T-cell (primary cell): ENCODE data around the gene FAM240A. TPM values are rescaled to one million over a fixed set of nuclear protein-coding genes. Genes with fewer than 3 reads are reported as not detected.

Source experiments
- ATAC-seq, 4 experiments: fragments of 200-7000 bp in 3 of 4; fragments of 150-1000 bp in 1 of 4; cut with Tn5 transposase; replicated peaks in 1 of 4; 1 replicate in 3 of 4; 2 replicates in 1 of 4; pipeline ENCODE4 v1.10.0; 2021; ENCODE audit warnings: moderate library complexity in 3 of 4, mild to moderate bottlenecking in 2 of 4, moderate number of reproducible peaks in 1 of 4
- CTCF ChIA-PET, 2 donors: fragments of 300-600 bp; sonication (Branson Sonifier 250); formaldehyde crosslinking; loops; one replicate each; lab custom pipeline; 2022; ENCODE audit warnings: antibody characterized with exemption in 2 of 2; lab: Charles Lee
- POLR2A ChIA-PET, 2 donors: fragments of 300-600 bp; sonication (Branson Sonifier 250); formaldehyde crosslinking; loops; one replicate each; lab custom pipeline; 2022; ENCODE audit warnings: antibody characterized with exemption in 2 of 2; lab: Charles Lee
- DNase-seq, 35 experiments: peaks; one replicate each; pipeline versions ENCODE4 v3.0.0 to v3.0.0-alpha.2; 2013 to 2023
- H3K27ac ChIP-seq: one replicate; pipeline ENCODE4 v1.5.1; 2013; ENCODE audit warnings: low read length
- H3K27me3 ChIP-seq, 2 experiments: replicated peaks in 1 of 2; 1 replicate in 1 of 2; 2 replicates in 1 of 2; pipeline versions ENCODE4 v1.6.1 to v1.7.0; 2013; ENCODE audit warnings: low read length in 1 of 2, mixed read lengths in 1 of 2; ENCODE audit not compliant: control insufficient read depth in 2 of 2, insufficient read depth in 2 of 2; ENCODE audit errors: extremely low read depth in 1 of 2
- H3K36me3 ChIP-seq, 2 donors: 1 replicate in 1 of 2; 2 replicates in 1 of 2; pipeline versions ENCODE4 v1.6.1 to v1.7.0; 2013; ENCODE audit warnings: low read length in 1 of 2; ENCODE audit not compliant: control insufficient read depth in 2 of 2, insufficient read depth in 1 of 2; ENCODE audit errors: extremely low read depth in 1 of 2
- H3K4me1 ChIP-seq, 2 experiments: 1 replicate in 1 of 2; 2 replicates in 1 of 2; pipeline versions ENCODE4 v1.6.1 to v1.7.0; 2013; ENCODE audit warnings: low read length in 2 of 2, mixed read lengths in 1 of 2; ENCODE audit not compliant: insufficient read depth in 2 of 2, control insufficient read depth in 1 of 2; ENCODE audit errors: extremely low read depth in 1 of 2
- H3K4me3 ChIP-seq, 2 donors: 1 replicate in 1 of 2; 2 replicates in 1 of 2; pipeline versions ENCODE4 v1.5.1 to v1.7.0; 2013; ENCODE audit warnings: mild to moderate bottlenecking in 2 of 2, low read length in 1 of 2, moderate library complexity in 1 of 2; ENCODE audit not compliant: control insufficient read depth in 1 of 2; ENCODE audit errors: extremely low read depth in 1 of 2
- H3K9me3 ChIP-seq: 2 replicates; pipeline ENCODE4 v1.7.0; 2013
- H3K27ac Mint-ChIP-seq, 2 donors: one replicate each; pipeline ENCODE4 v1.8.0; 2020 to 2021; ENCODE audit warnings: mild to moderate bottlenecking in 2 of 2, mixed read lengths in 2 of 2
- H3K27me3 Mint-ChIP-seq, 2 donors: one replicate each; pipeline ENCODE4 v1.8.0; 2021 to 2022; ENCODE audit warnings: mixed read lengths in 2 of 2
- H3K36me3 Mint-ChIP-seq: one replicate; pipeline ENCODE4 v1.8.0; 2021; ENCODE audit warnings: mixed read lengths
- H3K4me1 Mint-ChIP-seq, 3 donors: one replicate each; pipeline ENCODE4 v1.8.0; 2020 to 2022; ENCODE audit warnings: mixed read lengths in 3 of 3, mild to moderate bottlenecking in 1 of 3
- H3K4me3 Mint-ChIP-seq, 3 donors: one replicate each; pipeline ENCODE4 v1.8.0; 2020 to 2022; ENCODE audit warnings: mild to moderate bottlenecking in 3 of 3, mixed read lengths in 3 of 3, moderate library complexity in 3 of 3
- H3K9me3 Mint-ChIP-seq, 3 donors: one replicate each; pipeline ENCODE4 v1.8.0; 2020 to 2022; ENCODE audit warnings: mixed read lengths in 3 of 3
- WGBS: methylation state at CpG from one replicate; pipeline ENCODE4 v1.1.5; 2013; ENCODE audit warnings: missing lambda C conversion rate; ENCODE audit not compliant: insufficient coverage; 5-methylcytosine and 5-hydroxymethylcytosine counted together
- total RNA-seq, 35 experiments: library from RNA in 6 of 35; stranded (reverse) in 6 of 35; fragments of 120-200 nt in 1 of 35; gene quantifications; one replicate each; pipeline versions ENCODE4 v1.2.1 to v1.2.4 and lab custom pipeline; 2013 to 2026

The FAM240A gene
- total RNA-seq, 5 donors from 2014 or later (not counting 1 experiment from before 2014, with no cell fraction given) = not detected

DNA sequence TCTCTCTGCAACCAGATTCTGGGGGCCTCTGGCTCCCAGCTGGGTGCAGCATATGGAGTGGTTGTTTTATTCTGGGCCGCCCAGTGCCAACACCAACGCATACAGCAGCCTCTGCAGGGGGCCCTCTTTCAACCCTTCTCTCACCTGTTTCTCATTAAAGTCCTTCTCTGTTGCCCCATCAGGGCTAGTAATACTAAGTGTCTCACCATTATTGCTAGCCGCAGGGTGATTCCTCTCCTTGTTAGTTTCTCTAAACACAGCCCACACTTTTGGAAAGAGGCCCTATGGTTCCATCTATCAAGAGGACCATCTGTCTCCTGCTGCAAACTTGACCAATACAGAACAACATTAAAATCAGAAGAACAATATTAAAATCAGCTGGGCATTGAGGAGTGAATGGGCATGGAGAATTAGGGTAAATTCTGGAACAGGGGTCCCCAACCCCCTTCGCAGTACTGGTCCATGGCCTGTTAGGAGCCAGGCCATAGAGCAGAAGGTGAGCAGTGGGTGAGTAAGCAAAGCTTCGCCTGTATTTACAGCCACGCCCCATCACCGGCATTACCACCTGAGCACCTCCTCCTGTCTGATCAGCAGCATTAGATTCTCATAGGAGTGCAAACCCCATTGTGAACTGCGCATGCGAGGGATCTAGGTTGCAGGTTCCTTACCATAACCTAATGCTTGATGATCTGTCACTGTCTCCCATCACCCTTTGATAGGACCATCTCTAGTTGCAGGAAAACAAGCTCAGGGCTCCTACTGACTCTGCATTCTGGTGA is 44.6 kb downstream of the FAM240A start:
- no peaks in the 10 kb centered on the region for H3K4me1 Mint-ChIP-seq
- no peak overlapping the region for H3K4me3 ChIP-seq
- H3K36me3 Mint-ChIP-seq = no peaks in the 10 kb centered on the region
- POLR2A ChIA-PET = interaction anchor here in 1 of 2 donors (0.6 kb wide), 1 partner anchor 28 kb away, joined by 3 read pairs; no protein-coding TSS in a partner anchor
- no peak overlapping the region for H3K4me3 Mint-ChIP-seq
- H3K27me3 Mint-ChIP-seq = peaks cover 9 to 14% of the 10 kb centered on the region in 2 donors
- no peaks in the 10 kb centered on the region for H3K36me3 ChIP-seq
- WGBS = 97% methylated on average over 5 of the region's 9 CpGs
- H3K4me1 ChIP-seq = no peaks in the 10 kb centered on the region
- H3K9me3 ChIP-seq = no peaks in the 10 kb centered on the region
- ATAC-seq (no peak), DNase-seq (no peak)
- no peak overlapping the region for H3K27ac Mint-ChIP-seq
- H3K27ac ChIP-seq = no peak overlapping the region
- H3K9me3 Mint-ChIP-seq = peaks cover 4 to 6% (median 4%) of the 10 kb centered on the region in 3 donors
- CTCF ChIA-PET = no interaction called here
- peaks cover 0 to 12% of the 10 kb centered on the region in 2 experiments for H3K27me3 ChIP-seq

DNA sequence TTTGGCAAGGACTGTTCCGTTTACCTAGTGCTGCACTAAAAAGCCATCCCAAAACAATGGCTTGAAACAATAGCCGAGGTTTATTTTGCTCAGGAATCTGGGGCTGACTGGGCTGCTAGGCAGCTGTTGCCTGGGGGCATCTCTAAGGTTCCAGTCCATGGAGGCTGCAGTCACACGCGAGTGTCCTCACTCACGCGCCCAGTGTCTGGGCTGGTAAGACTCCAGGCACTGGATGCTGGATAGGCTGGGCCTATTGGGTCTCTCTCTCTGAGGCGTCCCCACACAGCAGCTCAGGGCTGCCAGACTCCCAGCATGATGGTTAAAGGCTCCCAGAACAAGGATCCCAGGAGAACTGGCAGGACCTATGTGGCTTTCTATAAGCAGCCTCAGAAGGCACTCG is 47.0 kb downstream of the FAM240A start:
- CTCF ChIA-PET = no interaction called here
- H3K27ac Mint-ChIP-seq = no peak overlapping the region
- POLR2A ChIA-PET = no interaction called here
- no peak overlapping the region for H3K27ac ChIP-seq
- no peaks in the 10 kb centered on the region for H3K9me3 ChIP-seq
- no peaks in the 10 kb centered on the region for H3K36me3 Mint-ChIP-seq
- WGBS = 93% methylated on average over 8 of the region's 8 CpGs
- H3K4me1 ChIP-seq = no peaks in the 10 kb centered on the region
- no peak overlapping the region for H3K4me3 Mint-ChIP-seq
- ATAC-seq (no peak), DNase-seq (no peak)
- peaks cover 0 to 7% (median 0%) of the 10 kb centered on the region in 3 donors for H3K4me1 Mint-ChIP-seq
- H3K27me3 ChIP-seq = peaks cover 0 to 21% of the 10 kb centered on the region in 2 experiments
- H3K9me3 Mint-ChIP-seq = no peaks in the 10 kb centered on the region
- H3K27me3 Mint-ChIP-seq = peaks cover 1 to 8% of the 10 kb centered on the region in 2 donors
- H3K36me3 ChIP-seq = no peaks in the 10 kb centered on the region
- H3K4me3 ChIP-seq = no peak overlapping the region

DNA sequence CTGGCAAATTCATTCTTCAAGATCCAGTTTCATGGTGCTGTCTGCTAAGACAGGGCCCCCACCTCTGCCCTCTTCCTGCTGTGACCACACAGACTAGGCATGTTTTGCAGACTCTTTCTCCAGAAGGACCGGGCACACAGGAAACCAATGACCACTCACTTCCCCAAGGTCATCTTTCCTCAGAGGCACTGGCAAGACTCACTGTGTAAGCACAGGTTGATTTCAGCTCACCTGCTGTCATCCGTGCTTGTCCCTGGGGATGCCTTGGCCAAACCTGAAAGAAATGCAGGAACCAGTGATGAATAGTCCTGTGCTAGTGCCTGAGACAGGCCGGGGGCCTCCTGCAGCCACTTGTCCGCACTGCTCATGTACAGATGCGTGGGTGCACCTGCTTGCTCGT is 47.7 kb downstream of the FAM240A start:
- ChIA-PET CTCF (no interaction called here), POLR2A (no interaction called here)
- Histone ChIP-seq H3K9me3 (no peaks in the 10 kb centered on the region), H3K4me1 (no peaks in the 10 kb centered on the region), H3K36me3 (no peaks in the 10 kb centered on the region), H3K4me3 (no peak overlapping the region), H3K27ac (no peak overlapping the region), H3K27me3 (peaks cover 0 to 21% of the 10 kb centered on the region in 2 experiments)
- no peak for DNase-seq
- Mint-ChIP-seq H3K27ac (no peak overlapping the region), H3K4me3 (no peak overlapping the region), H3K27me3 (peaks cover 1 to 7% of the 10 kb centered on the region in 2 donors), H3K36me3 (no peaks in the 10 kb centered on the region), H3K9me3 (no peaks in the 10 kb centered on the region), H3K4me1 (peaks cover 0 to 7% (median 0%) of the 10 kb centered on the region in 3 donors)
- ATAC-seq = no peak
- WGBS = 63% methylated on average over 4 of the region's 6 CpGs

DNA sequence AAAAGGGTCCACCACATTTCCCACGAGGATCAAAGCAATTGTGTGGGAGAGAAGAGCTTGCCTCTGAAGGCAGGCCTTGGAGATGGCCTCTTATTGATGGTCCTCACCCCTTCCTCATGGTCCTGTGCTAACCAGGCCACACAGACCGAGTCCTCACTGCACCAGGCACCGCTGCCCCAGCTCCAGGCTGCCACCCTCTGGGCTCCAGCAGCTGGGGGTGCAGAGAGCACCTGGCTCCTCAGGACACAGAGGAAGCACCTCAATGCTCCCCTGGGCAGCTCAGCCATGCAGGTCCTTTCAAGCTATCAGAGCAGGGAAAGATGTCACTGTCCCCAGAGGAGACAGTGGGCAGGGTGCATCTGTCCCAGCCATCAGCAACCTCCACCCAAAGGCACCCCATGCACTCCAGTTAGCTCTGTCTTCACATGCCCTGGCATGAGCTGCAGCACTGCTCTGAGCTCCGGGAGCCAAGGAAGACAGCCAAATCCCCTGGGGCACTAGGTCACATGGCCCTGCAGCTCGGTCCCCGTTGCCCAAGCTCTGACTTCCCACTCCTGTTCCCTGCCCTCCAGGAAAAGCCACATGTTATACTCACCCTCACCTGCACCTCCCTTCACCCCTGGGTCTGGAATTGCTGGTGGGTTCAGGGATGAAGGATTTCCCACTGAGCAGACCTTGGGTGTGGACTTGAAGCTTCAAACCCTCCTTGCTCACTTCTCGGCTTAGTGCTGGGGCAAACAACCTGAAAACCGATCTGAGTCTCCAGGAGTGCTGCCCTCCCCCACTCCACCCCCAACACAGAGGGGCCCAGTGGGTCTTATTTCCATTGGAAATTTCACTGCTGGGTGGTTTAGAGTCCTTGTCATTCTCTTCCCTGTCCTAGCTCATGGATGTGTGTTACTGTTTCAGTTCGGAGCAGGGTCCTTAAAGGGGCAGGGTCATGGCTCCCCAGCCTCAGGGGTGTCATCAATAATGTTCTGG is 48.5 kb downstream of the FAM240A start:
- CTCF ChIA-PET = no interaction called here
- peaks cover 0 to 7% (median 0%) of the 10 kb centered on the region in 3 donors for H3K4me1 Mint-ChIP-seq
- H3K4me1 ChIP-seq = no peaks in the 10 kb centered on the region

DNA sequence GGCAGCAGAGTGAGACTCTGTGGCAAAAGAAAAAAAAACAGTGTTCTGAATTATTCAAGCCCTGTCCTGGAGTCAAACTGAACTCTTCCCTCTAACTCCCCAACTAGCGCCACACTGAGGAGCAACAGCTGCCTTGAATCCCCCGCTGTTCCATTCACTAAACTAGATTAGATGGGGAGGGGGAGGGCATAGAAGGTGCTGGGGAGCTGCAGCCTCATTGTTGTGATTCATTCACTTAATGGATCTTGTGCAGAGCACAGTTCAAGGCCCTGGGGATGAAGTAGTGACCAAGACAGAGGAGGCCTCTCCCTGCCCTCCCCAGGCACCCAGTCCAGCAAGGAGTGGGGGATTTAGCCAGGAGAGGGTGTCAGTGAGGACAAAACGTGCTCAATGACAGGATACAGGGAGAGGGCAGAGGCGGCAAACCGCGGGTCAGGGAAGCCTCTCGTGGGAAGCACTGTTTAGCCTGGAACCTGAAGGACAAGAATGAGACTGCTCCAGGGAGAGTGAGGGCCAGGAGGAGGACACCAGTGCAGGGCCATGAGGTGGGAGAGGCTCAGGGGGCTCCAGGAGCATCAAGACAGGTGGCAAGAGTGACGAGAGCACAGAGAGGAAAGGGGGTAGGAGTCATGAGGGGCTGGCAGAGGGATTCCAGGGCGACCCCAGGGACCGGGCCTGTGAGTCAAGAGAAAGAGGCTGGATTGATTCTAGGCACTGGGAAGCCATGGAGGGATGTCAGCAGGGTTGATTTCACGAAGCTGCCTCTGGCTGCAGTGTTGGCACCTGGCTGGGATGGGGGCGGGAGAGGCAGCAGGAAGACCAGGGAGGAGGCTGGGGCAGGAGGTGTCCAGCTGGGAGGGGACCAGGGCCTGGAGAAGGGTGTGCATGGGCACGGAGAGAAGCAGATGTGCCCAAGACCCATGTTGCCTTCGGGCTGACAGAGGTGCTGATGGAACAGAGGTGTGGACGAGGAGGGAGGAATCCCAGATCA is 49.7 kb downstream of the FAM240A start:
- H3K4me3 Mint-ChIP-seq = no peak overlapping the region
- no peak overlapping the region for H3K27ac Mint-ChIP-seq
- no peaks in the 10 kb centered on the region for H3K4me1 ChIP-seq
- peaks cover 0 to 26% of the 10 kb centered on the region in 2 experiments for H3K27me3 ChIP-seq
- no peaks in the 10 kb centered on the region for H3K9me3 ChIP-seq
- no peak for DNase-seq
- ChIA-PET POLR2A (no interaction called here), CTCF (no interaction called here)
- H3K27ac ChIP-seq = no peak overlapping the region
- H3K4me3 ChIP-seq = no peak overlapping the region
- H3K36me3 ChIP-seq = no peaks in the 10 kb centered on the region
- peaks cover 1 to 4% of the 10 kb centered on the region in 2 donors for H3K27me3 Mint-ChIP-seq
- H3K4me1 Mint-ChIP-seq = peaks cover 0 to 7% (median 0%) of the 10 kb centered on the region in 3 donors
- WGBS = 71% methylated on average over 12 of the region's 15 CpGs
- no peak for ATAC-seq
- H3K9me3 Mint-ChIP-seq = no peaks in the 10 kb centered on the region
- no peaks in the 10 kb centered on the region for H3K36me3 Mint-ChIP-seq

More for the DNA sequence above, 48.5 kb downstream of the FAM240A start:
- Histone ChIP-seq H3K27me3 (peaks cover 0 to 24% of the 10 kb centered on the region in 2 experiments), H3K4me3 (no peak overlapping the region), H3K9me3 (no peaks in the 10 kb centered on the region), H3K27ac (no peak overlapping the region), H3K36me3 (no peaks in the 10 kb centered on the region)
- H3K9me3 Mint-ChIP-seq = no peaks in the 10 kb centered on the region
- H3K27me3 Mint-ChIP-seq = peaks cover 1 to 4% of the 10 kb centered on the region in 2 donors
- H3K4me3 Mint-ChIP-seq = no peak overlapping the region
- H3K27ac Mint-ChIP-seq = no peak overlapping the region
- no peaks in the 10 kb centered on the region for H3K36me3 Mint-ChIP-seq
- DNase-seq (no peak), ATAC-seq (no peak)
- POLR2A ChIA-PET = no interaction called here
- WGBS = 86% methylated on average over 5 of the region's 9 CpGs
